NCI-H2107 treated with DMSO at 0.1 percent for 48 hours (cell line): Measurements from ENCODE around the gene SMDT1.
"Not testable (repeated sequence)": the region's sequence is repeated elsewhere in the genome, so short reads cannot be mapped to it uniquely, and the experiment has no call there.

Experiments
- DNase-seq: peaks from one replicate; lab custom pipeline; 2025; ENCODE audit not compliant: unreplicated experiment; lab: John Stamatoyannopoulos, UW

SMDT1 gene

DNA sequence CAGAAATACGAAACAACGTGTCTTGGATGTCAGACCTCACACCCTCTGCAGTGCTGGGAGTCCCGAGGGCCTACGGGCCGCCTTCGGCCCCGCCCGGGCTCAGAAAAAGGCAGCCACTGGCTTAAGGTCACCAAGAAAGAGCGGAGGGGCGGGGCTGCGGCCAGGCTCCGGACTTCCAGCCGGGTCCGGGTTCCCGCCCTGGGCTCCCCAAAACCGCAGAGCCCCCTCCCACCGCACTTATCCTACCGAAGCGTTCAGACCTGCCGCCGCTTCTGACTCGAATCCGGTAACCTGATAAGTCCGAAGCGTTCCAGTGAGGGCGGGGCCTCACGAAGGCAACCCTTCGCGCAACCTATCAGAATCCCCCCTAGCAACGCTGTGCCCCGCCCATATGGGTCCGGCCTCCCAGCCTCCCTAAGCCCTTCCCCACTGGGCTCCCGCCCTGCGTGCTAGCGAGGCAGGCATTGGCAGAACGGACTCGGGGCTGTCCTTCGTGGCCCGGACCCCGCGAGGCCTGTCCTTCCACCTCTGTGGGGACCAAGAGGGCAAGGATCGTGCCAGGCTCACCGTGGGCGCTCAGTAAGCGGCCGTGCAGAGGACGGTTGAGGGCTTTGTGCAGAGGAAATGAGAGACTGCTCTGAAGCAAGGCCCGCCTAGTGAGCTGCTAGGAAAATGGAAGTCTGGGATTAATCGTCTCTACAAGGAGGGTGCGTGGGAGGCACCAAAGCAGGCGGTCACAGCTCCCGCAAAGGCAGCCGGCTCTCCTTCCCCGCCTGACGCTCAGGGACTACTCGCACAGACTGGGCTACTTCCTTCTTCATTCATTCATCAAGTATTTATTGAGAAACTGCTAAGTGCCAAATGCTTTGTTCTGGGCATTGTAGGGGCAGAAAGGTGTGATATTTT lies 8.7 kb upstream of the SMDT1 start, which contains the start of gene NAGA:
NAGA (minus strand) TSS at position 296 of the 906 bp plus-strand sequence. CDS start 515 bp downstream, outside the sequence.
- DNase-seq: peak; percentile 77

DNA sequence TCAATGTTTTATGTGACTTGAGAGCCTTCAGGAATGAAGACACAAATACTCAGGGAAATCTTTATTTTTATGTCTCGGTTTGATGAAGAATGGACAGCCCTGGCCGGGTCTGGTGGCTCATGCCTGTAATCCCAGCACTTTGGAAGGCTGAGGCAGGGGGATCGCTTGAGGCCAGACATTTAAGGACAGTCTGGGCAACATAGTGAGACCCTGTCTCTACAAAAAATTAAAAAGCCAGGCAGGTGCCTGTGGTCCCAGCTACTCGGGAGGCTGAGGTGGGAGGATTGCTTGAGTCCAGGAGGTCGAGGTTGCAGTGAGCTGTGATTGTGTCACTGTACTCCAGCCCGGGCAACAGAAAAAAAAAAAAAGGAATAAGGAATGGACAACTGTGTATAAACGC lies 8.0 kb upstream of the SMDT1 start:
- DNase-seq: not testable (repeated sequence)

DNA sequence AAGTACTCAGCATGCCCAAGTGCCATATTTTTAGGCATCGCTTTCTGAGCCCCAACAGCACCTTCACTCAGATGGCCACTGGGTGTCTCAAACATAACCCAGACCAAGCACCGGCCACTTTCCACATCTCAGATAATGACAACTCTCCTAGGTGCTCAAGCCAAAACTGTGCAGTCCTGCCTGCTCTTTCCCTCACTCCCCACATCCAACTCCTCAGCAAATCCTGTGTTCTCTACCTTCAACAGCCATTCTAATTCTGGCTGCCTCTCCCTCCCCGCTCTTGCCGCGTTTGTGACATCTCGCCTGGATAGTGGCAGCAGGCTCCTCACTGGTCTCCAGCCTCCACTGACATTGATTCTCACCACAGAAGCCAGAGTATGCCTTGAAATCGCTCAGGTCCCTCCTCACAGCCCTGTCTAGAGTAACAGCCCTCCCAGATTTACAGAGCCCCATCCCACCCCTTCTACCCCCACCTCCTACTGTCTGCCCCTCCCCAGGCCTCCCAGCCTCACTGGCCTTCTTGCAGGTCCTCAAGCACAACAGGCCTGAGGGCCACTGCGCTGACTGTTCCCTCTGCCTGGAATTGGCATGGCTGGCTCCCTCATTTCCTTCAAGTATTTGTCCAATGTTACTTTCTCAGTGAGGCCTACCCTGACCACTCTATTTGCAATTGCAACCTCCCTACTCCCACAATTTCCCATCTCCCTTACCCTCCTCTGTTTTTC lies 6.7 kb upstream of the SMDT1 start:
- DNase-seq: no peak

DNA sequence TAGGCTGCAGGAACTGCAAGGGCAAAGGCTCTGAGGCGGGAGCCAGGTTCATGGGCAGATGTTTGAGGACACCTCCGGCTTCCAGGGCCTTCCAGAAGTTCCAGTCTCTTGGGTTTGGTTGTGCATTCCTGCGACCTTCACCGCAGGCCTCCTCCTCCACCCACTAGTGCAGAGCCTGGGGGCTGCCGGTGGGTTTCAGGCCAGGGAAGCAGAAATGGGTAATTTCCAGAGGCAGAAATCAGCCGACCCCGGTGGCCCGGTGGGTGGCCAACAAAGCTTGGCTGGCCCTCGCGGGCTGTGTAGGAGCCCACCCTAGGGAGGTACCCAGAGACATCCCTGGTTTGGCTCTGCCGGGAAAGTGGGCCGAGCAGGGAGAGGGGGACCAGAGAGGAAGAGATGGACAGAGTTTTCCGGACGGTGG lies 5.9 kb upstream of the SMDT1 start:
- no peak for DNase-seq

DNA sequence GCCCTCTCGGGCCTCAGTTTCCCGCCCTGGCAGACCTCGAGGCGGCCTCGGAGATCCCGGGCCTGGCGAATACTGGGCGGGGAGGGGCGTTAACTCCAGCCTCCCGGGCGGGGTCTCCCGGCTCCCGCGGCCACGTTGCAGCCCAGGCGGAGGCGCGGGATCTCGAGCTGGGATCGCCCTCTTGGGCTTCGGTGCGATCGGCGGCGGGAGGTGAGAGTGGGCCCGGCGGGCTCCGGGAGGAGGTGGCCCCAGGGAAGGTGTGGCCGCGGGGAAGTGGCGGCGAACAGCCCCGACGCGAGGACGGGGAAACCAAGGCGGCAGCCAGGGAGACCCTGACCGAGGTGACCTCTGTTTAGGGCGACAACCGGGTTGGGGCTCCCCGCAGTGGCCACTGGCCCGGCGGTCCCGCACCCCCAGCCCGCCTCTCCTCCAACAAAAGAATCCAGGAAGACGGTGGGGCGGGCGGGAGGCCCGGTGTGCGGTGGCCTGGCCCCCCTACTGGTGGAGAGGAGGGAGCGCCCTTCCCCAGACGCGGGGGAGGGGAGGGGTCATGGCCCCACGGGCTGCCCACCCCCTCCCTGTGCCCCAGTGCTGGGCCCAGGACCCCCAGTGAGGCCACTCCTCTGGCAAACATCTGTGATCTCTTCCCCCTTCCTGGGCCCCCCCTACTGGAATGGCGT lies 5.2 kb upstream of the SMDT1 start, which contains the start of gene PHETA2:
PHETA2 (plus strand) TSS at position 117 of the 680 bp plus-strand sequence. CDS start 3,046 bp downstream, outside the sequence.
- no peak for DNase-seq

DNA sequence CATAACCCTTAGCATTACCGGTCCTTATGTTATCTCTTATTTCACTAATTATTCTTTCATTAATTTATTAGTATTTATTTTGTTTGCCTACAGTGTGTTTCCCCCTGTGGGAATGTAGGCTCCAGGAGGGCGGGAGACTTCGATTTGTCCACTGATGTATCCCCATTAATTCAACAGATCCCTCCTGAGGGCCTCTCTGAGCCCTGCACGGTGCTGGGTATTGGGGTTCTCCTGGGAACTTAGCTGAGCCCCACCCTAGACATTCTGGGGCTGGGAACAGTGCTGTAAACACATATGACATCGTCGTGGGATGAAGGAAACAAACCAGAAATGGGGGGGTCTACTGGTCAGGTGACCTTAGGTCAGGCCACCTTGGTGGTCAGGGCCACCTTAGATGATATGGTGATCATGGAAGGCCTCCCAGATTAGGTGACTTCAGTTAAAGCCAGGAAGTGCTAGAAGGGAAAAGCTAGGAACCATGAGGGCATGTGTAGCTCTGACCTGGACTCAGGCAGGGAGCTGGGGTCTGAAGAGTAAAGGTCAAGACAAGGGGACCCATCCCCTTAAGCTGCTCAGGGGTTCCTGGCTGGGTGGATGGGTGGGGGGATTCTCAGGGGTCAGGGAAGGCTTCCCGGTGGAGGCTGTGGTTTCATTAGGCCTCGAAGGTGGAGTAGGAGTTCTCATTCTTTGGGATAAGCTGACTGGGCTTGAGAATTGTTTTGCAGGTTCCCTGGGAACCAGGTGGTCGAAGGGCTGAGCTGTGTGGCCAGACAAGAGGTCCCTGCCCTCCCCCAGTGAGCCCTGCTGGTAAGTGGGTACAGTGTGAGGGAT lies 4.4 kb upstream of the SMDT1 start:
- DNase-seq: no peak

DNA sequence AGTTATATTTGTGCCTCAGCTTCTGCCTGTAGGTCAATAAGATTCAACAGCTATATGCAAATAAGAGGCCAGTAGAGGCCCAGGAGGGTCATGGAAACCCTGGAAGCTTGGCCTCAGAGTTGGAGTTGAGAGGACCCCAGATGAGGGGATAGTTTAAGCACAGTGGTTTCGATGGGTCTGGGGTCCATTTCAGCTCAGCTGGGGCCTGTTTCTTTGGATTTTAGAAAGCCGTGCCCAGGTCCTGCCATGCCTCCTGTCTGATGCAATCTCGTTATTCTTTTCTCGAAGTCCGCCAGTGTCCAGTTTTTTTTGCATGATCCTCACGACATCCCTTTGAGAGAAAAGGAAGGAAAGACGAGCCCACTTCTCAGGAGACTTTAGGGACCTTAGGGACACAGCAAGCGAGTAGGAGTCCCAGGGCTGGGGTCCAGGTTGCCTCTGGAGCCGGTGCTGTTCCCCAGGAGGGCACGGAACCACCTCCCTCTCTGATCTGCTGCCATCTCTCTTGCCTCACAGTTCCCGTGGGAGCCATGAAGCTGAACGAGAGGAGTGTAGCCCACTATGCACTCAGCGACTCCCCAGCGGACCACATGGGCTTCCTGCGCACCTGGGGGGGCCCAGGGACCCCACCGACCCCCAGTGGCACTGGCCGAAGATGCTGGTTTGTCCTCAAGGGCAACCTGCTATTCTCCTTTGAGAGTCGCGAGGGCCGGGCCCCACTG lies 2.6 kb upstream of the SMDT1 start:
- DNase-seq: no peak

DNA sequence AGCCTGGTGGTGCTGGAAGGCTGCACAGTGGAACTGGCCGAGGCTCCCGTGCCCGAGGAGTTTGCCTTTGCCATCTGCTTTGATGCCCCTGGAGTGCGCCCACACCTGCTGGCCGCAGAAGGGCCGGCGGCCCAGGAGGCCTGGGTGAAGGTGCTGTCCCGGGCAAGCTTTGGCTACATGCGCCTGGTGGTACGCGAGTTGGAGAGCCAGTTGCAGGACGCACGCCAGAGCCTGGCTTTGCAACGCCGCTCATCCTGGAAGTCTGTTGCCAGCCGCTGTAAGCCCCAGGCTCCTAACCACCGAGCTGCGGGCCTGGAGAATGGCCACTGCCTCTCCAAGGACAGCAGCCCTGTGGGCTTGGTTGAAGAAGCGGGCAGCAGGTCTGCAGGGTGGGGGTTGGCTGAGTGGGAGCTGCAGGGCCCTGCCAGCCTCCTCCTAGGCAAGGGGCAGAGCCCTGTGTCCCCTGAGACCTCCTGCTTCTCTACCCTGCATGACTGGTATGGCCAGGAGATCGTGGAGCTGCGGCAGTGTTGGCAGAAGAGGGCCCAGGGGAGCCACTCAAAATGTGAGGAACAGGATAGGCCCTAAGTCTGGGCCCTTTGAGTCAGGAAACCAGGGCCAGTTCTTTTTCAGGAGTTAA lies 1.9 kb upstream of the SMDT1 start:
- no peak for DNase-seq

DNA sequence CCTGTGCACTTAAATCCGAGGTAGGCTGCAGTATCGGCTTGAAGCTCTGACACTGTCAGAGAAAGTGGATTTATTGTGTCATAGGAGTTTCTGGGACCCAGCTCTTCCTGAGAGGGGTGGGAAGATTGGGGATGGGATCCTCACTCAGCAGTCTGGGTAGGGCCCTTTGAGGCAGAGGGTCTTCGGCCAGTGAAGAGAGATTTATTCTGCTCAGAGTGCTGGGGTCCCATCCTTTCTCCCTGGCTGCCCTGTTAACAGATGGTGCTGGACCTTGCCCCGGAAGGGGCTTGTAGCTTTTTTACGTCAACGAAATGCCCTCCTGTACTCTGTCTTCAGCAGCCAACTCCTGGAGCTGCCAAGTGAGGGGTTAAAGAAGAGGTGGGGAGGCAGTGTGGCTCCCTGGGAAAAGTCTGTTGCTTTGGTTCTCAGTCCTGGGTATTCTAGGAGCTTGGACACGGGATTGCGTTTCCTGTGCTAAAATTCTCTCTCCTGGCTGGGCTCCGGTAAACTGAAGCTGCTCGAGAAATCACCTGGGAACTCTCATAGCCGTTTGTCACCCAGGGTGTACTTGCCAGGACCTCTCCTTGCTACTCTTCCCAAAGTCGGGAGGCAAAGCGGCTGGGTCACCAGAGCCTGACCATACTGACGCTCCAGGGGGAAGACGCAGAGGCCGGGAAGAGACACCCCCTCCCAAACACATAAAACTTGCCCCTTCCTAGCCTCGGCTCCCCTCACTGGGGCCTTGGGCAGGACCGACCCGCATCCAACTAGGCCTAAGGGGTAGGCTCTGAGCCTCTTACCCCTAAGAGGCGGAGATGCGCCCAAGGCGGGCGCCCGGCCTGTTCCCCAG lies 806 bp upstream of the SMDT1 start:
- DNase-seq: no peak

DNA sequence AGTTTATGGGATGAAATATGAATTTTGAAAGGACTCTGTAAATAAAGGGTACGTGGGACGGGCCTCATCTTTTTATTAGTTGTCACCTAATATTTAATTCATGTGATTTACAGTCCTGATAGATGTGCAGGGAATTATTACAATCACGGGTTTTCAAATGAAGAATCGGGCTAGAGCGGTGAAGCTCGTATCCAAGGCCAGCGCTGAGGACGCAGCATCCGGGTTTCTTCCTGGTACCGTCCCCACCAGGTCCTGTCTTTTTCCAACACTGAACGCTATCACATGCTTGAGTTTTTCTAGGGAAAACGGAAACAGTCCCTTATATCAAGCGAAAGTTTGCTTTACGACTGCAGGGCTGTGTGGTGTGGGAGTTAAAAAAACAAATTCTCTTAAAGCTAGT lies 787 bp downstream of the SMDT1 start:
- no peak for DNase-seq

DNA sequence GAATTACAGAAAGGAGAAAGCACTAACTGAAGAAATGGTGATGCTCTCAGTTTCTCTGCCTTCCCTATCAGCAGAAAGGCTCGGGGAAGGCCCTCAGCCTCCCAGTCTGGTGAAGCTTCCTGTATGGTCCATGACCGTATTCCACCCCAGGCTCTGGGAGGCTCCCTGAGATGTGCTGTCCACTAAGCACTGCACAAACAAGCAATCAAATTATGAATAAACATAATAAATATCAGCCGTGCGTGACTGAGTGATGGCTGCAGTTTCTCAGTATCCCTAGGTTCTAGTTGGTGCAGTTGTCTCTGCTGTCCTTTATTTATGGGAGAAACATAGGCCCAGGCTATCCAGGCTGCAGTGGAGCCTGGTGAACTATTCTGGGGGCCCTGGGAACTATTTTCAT lies 3.6 kb downstream of the SMDT1 start:
- no peak for DNase-seq

DNA sequence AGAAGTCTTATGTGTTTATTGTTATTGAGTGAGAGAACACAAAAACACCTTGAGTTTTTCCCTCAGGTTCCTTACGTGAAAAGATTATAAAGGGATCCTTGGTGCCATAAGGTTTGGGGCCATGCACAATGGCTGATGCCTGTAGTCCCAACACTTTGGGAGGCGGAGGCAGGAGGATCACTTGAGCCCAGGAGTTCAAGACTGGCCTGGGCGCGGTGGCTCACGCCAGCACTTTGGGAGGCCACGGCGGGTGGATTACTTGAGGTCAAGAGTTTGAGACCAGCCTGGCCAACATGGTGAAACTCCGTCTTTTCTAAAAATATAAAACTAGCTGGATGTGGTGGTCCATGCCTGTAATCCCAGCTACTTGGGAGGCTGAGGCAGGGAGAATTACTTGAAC lies 5.4 kb downstream of the SMDT1 start:
- no peak for DNase-seq

DNA sequence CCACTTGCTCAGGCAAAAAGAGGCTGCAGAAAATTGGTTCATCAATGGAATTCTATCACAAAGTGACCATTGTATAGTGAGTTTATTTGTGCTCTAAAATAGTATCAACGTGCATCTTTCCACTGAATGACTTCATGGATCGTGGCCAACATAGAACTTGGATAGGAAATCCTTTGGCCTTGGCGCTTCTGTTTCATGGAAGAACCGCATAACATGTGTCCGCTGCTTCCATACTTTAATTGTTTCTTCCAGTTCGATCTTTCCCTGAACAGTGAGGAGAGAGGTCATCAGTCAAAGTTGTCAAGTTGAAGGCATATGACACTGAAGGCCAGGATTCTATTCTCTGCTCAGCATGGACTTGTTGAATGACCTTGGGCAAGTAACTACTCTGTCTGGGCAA lies 6.6 kb downstream of the SMDT1 start:
- DNase-seq: no peak

DNA sequence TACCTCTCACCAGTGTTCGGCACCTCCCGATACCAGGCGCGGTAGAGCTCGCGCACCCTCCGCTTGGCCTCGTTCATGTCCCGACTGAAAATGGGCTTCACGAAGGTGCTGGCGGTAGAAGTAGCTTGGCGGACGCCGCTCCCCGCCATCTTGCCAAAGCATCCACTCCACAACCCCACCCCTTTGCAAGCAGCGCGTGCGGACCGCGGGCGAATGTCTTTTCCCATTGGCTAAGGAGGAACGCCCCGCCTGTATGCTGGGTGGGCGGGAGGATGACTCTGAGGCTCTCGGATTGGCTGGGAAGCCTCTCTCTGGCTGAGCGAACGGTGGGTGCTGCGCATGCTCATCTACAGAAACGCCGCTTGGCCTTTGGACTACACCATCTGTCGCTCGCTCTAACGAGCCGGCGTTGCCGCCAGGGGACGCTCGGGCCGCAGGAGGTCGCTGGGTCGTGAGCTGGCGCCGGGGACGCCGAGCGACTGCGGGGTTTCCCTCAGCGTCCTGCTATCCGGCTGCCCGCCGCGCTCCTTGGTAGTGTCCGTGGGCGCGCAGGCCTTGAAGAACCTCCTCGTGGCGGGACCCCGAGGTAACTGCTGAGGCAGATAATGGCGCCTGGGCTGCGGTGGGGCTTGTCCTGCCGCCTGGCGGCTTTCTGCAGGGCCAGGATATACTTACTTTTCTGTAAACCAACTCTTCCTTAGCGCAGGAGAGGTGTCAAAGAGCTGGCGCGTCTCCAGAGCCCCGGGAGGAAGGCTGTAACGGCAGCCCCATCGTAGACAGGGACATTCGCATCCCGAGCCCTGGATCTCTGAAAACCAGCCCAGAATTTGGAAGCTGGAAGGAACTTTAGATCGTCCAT lies 11.3 kb downstream of the SMDT1 start, which contains the start of gene NDUFA6:
NDUFA6 (minus strand) TSS at position 177 of the 859 bp plus-strand sequence; CDS start at position 149, 28 bp downstream.
- DNase-seq: peak; percentile 88

DNA sequence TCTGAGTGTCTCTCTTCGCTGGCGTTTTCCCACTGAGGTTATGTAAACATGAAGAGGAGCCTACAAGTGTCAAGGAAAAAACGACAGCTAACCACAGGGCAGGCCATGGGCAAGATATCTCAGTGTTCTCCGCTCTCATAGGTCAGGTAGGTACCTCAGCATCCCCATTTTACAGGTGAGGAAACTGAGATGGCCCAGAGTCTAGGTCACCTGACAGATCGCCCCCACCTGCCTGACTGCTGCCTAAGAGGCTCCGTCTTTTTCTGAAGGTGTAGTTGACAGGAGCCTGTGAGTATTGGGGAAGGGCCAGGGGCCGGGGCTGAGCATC lies 11.9 kb downstream of the SMDT1 start:
- DNase-seq: peak; percentile 39

DNA sequence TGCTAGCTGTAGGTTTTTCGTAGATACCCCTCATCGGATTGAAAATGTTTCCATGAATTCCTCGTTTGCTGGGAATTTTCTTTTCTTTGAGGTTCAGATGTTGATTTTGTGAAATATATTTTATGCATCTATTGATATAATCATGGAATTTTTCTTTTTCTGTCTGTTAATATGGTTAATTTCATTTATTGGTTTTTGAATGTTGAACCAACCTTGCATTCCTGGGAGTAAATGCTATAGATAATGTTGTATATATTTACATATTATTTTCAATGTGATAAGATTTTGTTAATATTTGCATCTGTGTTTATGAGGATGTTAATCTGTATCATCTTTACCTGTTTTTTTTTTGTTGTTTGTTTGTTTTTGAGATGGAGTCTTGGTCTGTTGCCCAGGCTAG lies 21.7 kb downstream of the SMDT1 start:
- DNase-seq: no peak

DNA sequence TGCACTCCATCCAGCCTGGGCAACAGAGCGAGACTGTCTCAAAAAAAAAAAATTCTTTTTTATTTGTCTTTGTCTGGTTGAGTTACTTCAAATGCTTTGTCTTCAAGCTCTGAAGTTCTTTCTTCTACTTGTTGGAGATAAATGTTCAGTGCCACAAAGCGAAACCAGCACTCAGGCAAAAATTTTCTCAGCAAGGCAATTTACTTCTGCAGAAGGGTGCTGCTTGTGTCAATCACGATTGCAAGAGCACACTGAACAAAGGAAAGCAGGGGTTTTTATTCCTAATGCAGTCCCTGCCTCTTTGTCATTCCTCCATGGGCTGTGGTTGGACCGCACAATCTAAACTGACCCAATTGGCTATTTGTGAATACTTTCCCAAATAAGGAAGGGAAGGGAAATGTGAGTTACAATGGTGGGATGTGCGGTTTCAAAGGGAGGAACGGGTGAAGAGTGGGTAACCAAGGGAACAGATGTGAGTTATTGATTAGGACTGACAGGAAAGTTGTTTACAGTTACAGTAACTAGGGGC lies 24.9 kb downstream of the SMDT1 start:
- not testable (repeated sequence) for DNase-seq
